GM18508 (cell line): ENCODE results near the gene TRPM2.
"Not testable (repeated sequence)": the region's sequence is repeated elsewhere in the genome, so short reads cannot be mapped to it uniquely, and the experiment has no call there.

Experiments
- ATAC-seq: cut with Tn5 transposase; IDR thresholded peaks from one replicate; pipeline ENCODE4 v1.9.1; 2021; ENCODE audit warnings: moderate number of reproducible peaks; ENCODE audit not compliant: insufficient read depth, unreplicated experiment

TRPM2 gene

GRCh38 chr21:44333509-44334328 lies 19.7 kb upstream of the TRPM2 start:
- no peak for ATAC-seq

DNA sequence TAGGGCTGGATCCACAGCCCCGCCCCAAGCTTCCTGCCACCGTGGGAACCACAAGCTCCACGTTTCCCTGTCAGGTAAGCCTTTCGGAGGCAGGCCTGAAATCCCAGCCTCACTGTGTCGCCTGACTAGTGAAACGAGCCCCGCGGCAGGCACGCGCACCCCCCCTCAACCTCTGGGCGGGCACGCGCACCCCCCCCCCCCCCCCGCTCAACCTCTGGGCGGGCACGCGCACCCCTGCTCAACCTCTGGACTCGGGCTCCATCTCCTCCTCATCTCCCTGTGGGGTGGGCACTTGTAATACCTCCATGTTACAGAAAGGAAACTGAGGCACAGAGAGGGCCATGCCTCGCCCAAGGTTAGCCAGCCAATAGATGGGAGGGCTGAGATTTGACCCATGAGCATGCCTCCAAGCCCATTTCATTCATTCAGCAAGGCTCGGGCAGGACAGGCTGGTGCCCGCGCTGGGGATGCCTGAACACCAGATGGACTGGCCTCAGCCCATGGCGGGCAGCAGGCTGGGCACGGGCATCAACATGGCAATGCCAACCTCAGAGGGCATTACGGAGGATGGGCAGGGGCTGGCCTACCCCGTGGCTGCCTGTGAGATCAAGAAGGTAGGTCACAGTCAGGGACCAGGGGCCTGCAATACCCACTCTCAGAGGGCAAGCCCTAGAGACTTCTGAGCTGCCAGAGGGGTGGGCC lies 18.9 kb upstream of the TRPM2 start:
- ATAC-seq = no peak

- ATAC-seq = no peak
Observed at GRCh38 chr21:44335266-44336059, 18.0 kb upstream of the TRPM2 start.

DNA sequence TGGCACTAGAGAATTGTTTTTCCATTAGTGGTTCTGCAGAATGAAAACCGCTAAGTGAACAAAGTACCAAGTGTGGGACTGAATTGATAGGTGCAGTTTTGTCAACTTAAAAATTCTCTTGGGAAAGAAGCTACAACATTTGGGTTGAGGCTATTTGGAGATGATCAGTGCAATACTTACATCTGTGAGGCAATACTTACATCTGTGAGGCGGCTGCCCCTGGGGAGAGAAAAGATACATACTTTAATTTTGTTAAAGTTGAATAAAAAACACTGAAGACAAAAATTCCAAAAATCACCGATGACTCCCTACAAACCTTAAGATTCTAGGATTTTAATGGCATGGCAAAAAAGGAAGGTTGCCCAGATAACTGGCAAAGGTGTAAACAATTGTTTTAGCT lies 16.0 kb upstream of the TRPM2 start:
- ATAC-seq = no peak

GRCh38 chr21:44337941-44338895 lies 15.2 kb upstream of the TRPM2 start:
- no peak for ATAC-seq

DNA sequence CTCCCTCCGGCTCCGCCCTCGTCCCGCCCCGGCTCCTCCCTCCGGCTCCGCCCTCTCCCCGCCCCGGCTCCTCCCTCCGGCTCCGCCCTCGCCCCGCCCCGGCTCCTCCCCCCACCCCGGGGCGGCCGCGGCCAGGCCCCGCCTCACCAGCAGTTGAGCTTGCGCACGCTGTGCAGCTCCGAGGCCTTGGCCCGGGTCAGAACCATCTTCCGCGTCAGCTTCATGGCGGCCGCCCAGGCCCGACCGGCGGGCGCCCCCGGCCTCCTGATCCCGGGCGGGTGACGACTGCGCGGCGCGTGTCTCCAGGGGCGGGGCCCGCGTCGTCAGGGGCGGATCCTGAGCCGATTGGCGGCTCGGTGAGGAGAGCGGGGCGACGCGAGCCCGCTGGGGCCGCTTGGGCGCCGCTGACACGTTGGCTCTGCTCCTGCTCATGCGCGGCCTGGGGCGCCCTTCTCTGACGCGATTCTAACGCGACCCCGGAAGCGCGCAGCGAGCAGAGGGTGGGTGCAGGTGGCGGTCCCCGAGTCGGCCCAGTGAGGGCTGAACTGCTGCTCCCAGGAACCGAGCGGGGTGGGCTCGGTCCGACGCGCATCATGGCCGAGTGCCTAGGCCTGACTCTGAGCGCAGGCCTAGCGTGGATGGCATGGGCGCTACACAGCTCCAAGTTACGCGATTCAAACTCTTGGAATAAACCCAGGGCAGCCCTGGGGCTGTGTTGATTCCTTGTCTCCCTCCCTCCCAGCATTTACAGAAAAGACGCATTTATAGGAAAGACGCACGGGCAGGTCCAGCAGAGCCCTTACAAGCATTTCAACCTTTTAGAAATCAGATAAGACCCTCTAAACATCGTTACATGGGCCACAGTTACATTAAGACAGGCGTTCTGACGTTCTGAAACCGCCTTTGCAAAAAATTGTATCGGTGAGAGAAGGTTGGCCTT lies 14.2 kb upstream of the TRPM2 start, which contains the start of gene CFAP410:
Gene CFAP410, minus strand, starts transcription at position 420 of the 940 bp plus-strand sequence. Its CDS starts 196 bp downstream, at position 224.
- peak; percentile 52 for ATAC-seq

- not testable (repeated sequence) for ATAC-seq
Observed at GRCh38 chr21:44341726-44342458, 11.5 kb upstream of the TRPM2 start.

- not testable (repeated sequence) for ATAC-seq
Observed at GRCh38 chr21:44342981-44343380, 10.4 kb upstream of the TRPM2 start.

DNA sequence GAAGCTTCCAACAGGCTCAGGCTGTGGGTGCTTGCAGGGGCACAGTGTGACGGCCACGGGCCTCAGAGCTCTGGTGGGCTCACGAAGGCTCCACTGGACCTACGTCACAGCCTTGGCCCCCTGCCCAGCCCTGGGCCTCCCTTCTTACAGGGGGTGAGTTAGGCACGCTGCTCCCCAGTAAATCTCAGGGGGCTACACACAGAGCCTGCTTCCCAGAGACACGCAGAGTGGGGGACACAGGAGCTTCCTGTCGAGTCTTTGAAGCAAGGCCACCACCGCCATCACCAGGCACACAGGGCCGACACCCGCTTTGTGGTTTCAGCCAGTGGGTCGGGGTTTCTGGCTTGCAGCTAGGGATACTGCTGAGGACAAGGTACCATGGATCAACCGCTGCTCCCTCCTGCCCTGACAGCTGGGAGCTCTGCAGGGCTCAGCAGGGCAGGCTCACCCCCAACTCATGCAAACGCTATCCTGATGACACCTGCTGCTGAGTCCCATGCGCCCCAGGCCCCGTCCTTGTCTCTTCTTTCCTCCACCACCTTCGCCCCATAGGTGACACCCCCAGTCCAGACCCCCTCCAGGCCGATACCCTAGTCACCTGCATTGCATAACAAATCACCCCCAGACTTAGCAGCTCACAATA lies 8.8 kb upstream of the TRPM2 start:
- ATAC-seq = no peak

GRCh38 chr21:44345495-44345894 lies 7.9 kb upstream of the TRPM2 start:
- ATAC-seq = no peak

- no peak for ATAC-seq
Observed at GRCh38 chr21:44347911-44348451, 5.4 kb upstream of the TRPM2 start.

GRCh38 chr21:44348861-44349260 lies 4.6 kb upstream of the TRPM2 start:
- ATAC-seq = no peak

DNA sequence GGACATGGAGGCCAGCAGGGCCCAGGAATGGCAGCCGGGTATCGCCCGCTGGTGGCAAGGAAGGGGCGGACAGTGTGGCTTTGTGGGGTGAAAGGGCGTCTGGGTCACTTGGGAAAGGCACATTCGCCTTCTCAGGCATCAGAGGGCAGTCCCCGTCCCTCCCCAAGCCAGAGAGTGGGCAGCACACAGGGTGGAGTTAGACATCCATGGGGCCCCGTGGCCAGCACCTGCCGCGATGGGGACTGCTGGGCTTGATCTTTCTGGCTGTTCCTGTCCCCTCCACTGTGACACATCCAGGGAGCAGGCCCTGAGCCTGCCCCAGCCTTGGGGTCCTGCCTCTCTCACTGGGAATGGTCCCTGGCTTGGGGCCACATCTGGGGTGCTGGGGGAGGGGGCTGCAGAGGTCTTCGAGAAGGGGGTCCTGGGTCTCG lies 4.0 kb upstream of the TRPM2 start:
- ATAC-seq = no peak

- ATAC-seq = no peak
Observed at GRCh38 chr21:44349847-44350772, 3.3 kb upstream of the TRPM2 start.

- no peak for ATAC-seq
Observed at GRCh38 chr21:44350773-44351481, 2.5 kb upstream of the TRPM2 start.
